ENCODE data around the gene NLRP11.

NLRP11 gene

GRCh38 chr19:55831846-55832245 lies at the start of gene NLRP11:
TSS of gene NLRP11 (minus strand) at chr19:55831999. CDS start at chr19:55818174, 13,825 bp downstream.
- DNase-seq = no peak

- no peak for DNase-seq
Observed at GRCh38 chr19:55877211-55877610, 45.4 kb upstream of the NLRP11 start.

DNA sequence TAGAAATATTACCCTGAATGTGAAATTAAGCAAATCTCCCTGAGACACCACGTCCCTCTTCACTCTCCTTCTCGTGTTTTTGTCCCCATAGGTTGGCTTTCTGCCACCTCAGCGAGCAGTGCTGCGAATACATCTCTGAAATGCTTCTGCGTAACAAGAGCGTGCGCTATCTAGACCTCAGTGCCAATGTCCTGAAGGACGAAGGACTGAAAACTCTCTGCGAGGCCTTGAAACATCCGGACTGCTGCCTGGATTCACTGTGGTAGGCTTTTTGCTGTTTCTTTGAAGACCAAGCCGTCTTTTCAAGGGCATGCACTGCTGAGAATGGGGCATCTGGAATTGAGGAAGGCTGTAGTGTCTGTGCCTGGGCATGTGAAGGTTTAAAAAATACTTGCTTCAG lies 38.9 kb upstream of the NLRP11 start:
- DNase-seq = no peak

DNA sequence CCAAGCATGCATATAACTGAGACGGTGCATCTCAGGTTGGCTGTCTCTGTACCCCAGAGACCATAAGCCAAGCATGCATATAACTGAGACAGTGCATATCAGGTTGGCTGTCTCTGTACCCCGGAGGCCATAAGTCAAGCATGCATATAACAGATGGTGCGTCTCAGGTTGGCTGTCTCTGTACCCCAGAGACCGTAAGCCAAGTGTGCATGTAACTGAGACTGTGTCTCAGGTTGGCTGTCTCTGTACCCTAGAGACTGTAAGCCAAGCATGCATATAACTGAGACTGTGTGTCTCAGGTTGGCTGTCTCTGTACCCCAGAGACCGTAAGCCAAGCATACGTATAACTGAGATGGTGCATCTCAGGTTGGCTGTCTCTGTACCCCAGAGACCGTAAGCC lies 35.3 kb upstream of the NLRP11 start:
- DNase-seq = no peak

DNA sequence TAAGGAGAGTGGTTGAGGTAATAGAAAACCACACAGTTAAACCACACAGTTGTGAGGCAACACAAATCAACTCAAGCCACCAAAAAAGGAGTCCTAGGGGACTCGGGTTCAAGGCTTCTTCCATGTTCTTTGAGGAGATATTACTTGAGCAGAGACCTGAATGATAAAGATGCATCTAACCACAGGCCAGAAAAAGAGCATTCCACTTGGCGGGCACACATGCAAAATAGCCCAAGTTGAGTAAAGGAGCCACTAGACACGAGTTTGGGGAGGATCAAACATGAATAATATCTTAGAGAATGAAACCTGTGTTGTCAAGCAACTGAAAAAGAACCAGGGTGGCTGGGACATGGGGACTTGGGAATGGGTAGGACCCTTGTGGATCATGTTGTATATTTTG lies 34.7 kb upstream of the NLRP11 start:
- no peak for DNase-seq

- DNase-seq = no peak
Observed at GRCh38 chr19:55858969-55859368, 27.2 kb upstream of the NLRP11 start.

- DNase-seq = no peak
Observed at GRCh38 chr19:55858401-55858800, 26.6 kb upstream of the NLRP11 start.

- no peak for DNase-seq
Observed at GRCh38 chr19:55857974-55858373, 26.2 kb upstream of the NLRP11 start.

- no peak for DNase-seq
Observed at GRCh38 chr19:55857149-55857548, 25.4 kb upstream of the NLRP11 start.

- no peak for DNase-seq
Observed at GRCh38 chr19:55855160-55855559, 23.4 kb upstream of the NLRP11 start.

DNA sequence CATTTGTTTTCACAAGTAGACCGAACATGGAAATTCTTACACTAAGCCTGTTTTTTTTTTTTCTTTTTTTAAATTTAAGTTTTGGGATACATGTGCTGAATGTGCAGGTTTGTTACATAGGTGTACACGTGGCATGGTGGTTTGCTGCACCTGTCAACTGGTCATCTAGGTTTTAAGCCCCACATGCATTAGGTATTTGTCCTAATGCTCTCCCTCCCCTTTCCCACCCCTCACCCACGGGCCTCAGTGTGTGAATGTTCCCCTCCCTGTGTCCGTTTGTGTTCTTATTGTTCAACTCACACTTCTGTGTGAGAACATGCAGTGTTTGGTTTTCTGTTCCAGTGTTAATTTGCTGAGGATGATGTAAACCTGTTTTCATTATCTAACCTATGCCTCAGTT lies 7.1 kb upstream of the NLRP11 start:
- DNase-seq = no peak

GRCh38 chr19:55838251-55838650 lies 6.5 kb upstream of the NLRP11 start:
- DNase-seq = no peak

GRCh38 chr19:55836340-55836739 lies 4.5 kb upstream of the NLRP11 start, which contains the start of gene NLRP4:
TSS of gene NLRP4 (plus strand) at chr19:55836540. CDS start at chr19:55852081, 15,541 bp downstream.
- DNase-seq = no peak

DNA sequence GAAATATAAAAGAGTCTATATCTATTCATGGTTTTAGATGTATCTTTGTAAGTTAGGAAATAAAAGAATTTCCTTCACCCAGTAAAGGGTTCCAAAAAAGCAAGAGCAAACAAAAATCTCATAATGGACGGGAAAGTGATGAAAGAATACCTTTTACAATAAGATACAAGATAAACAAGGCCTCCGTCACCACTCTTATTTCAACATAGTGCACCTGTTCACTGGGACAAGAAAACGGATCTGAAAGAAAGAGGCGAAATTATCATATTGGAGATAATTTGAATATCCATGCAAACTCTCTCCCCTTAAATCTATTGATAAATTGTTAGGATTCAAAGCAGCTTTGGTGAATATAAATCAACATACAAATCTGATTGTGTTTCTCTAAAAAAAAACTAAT lies 877 bp upstream of the NLRP11 start:
- DNase-seq = no peak

DNA sequence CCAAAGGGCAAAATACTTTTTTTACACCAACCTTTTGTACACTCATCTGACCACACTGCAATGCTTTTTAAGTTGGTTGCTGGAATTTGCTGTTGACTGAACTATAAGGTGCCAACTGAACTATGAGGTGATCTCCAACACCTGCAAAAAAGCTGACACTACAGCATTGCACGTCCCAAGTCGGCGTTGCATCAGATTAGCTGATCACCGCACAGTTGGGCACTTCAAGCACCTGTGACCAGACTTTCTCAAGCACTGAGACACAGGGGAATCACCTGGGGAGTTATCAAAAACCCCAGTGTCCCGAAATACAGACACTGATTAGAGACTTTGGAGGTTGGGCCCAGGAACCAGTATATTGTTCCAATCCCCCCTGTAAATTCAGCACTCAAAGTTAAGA lies 1.1 kb downstream of the NLRP11 start:
- DNase-seq = no peak

- DNase-seq = no peak
Observed at GRCh38 chr19:55820037-55820436, 11.8 kb downstream of the NLRP11 start.

DNA sequence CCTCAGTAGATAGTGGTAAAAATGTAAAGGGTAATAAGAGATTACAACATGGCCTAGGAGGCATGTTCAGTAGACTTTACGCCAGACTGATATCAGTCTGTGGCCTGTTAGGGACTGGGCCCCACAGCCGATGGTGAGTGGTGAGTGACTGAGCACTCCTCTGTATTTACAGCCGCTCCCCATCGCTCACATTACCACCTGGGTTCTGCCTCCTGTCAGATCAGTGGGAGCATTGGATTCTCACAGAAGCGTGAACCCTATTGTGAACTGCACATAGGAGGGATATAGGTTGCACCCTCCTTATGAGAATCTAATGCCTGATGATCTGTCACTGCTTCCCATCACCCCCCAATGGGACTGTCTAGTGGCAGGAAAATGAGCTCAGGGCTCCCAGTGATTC lies 17.9 kb downstream of the NLRP11 start:
- DNase-seq = no peak

DNA sequence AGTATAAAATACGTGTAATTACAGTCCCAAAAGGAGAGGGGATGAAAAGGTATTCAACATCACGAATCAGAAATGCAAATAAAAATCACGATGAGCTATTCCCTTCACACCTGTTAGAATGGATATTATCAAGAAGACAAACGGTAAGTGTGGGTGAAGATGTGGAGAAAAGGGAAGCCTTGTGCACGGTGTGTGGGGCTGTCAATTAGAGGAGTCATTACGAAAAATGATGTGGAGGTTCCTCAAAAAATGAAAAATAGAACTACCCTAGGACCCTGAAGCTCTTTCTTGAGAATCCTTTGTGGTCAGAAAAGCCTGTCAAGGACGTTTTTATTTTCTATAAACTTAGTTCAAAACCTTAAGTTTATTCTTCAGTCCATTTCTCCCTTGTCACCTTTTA lies 19.4 kb downstream of the NLRP11 start:
- DNase-seq = no peak

GRCh38 chr19:55811340-55811739 lies 20.5 kb downstream of the NLRP11 start:
- no peak for DNase-seq

- peak; percentile 46 for DNase-seq
Observed at GRCh38 chr19:55809381-55810058, 22.3 kb downstream of the NLRP11 start.

DNA sequence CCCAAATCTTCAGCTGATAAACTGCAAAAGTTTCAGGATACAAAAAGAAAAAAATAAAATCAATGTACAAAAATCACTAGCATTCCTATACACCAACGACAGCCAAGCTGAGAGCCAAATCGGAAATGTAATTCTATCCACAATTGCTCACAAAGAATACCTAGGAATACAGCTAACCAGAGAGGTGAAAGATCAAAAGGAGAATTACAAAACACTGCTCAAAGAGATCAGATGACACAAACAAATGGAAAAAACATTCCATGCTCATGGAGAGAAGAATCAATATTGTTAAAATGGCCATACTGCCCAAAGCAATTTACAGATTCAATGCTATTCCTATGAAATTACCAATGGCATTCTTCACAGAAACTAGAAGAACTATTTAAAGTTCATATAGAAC lies 29.5 kb downstream of the NLRP11 start:
- no peak for DNase-seq

DNA sequence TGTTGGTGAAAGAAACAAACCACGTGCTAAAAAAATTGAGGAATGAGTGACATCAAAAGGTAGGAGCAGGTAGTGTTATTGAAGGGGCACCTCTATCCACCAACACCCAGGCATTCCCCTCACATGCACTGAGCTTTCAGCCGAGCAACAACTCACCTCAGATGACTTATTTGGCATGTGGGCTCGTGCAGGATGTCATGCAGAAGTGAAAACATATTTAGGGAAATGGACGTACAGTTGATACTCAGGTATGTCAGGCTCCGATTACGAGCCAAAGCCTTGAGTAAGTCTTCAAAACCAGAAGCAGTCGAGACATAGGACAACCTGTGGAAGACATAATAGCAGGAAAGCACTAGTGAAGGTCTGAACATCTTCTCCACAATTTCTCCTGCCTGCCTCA lies 30.4 kb downstream of the NLRP11 start:
- no peak for DNase-seq

- no peak for DNase-seq
Observed at GRCh38 chr19:55795021-55795420, 36.8 kb downstream of the NLRP11 start.

- no peak for DNase-seq
Observed at GRCh38 chr19:55781112-55781511, 50.7 kb downstream of the NLRP11 start.

- DNase-seq = no peak
Observed at GRCh38 chr19:55778331-55778730, 53.5 kb downstream of the NLRP11 start.
